Endothelial cell of umbilical vein (primary cell): ENCODE results near the gene AKTIP. TPM values are rescaled to one million over a fixed set of nuclear protein-coding genes. Genes with fewer than 3 reads are reported as not detected.

Experiments
- BruUV-seq: library from RNA; stranded (reverse); fragments of 400-500 nt; replicated peaks from 2 replicates; lab custom pipeline; 2021; lab: Mats Ljungman, UMichigan
- CTCF ChIA-PET: fragments of 300-600, 350-600 bp; sonication (Branson Sonifier 250); formaldehyde crosslinking; loops from one replicate; lab custom pipeline; 2021; ENCODE audit warnings: antibody characterized with exemption, inconsistent platforms; lab: Charles Lee
- POLR2A ChIA-PET: fragments of 300-600, 350-600 bp; sonication (Branson Sonifier 250); formaldehyde crosslinking; loops from one replicate; lab custom pipeline; 2021; ENCODE audit warnings: antibody characterized with exemption, inconsistent platforms; lab: Charles Lee
- DNase-seq: peaks from one replicate; pipeline ENCODE4 v3.0.0-alpha.2; 2011; ENCODE audit warnings: low read depth, low spot score
- FAIRE-seq: peaks from 2 replicates; lab custom pipeline; 2011; peaks lifted over from hg19 to GRCh38; lab: Jason Lieb, UNC
- H2AFZ ChIP-seq: 2 replicates; pipeline ENCODE4 v1.6.0; 2012; ENCODE audit warnings: low read depth, low read length, control low read depth, inconsistent platforms
- H3K27ac ChIP-seq: 2 replicates; pipeline ENCODE4 v1.5.1; 2011; ENCODE audit warnings: low read depth, mild to moderate bottlenecking, control low read depth, low read length, moderate library complexity; ENCODE audit not compliant: insufficient read depth
- H3K27me3 ChIP-seq, 2 experiments: 2 replicates each; pipeline versions ENCODE4 v1.6.0 to v1.6.1; 2011; ENCODE audit warnings: low read length in 2 of 2, mixed read lengths in 1 of 2; ENCODE audit not compliant: control insufficient read depth in 2 of 2, insufficient read depth in 2 of 2
- H3K36me3 ChIP-seq, 2 experiments: 2 replicates in 1 of 2; 3 replicates in 1 of 2; pipeline ENCODE4 v1.5.1; 2011; ENCODE audit warnings: low read length in 2 of 2, mild to moderate bottlenecking in 1 of 2, moderate library complexity in 1 of 2; ENCODE audit not compliant: control insufficient read depth in 2 of 2, insufficient read depth in 2 of 2; ENCODE audit errors: extremely low read depth in 1 of 2
- H3K4me1 ChIP-seq: 3 replicates; pipeline ENCODE4 v1.5.1; 2011; ENCODE audit warnings: mild to moderate bottlenecking, low read length; ENCODE audit not compliant: control insufficient read depth, insufficient read depth; ENCODE audit errors: extremely low read depth
- H3K4me2 ChIP-seq: 2 replicates; pipeline ENCODE4 v1.6.1; 2011; ENCODE audit warnings: low read length, control low read depth, mixed read lengths; ENCODE audit not compliant: insufficient read depth
- H3K4me3 ChIP-seq, 3 experiments: fragments of 200-600 bp in 1 of 3; sonication (generic), shearing (Covaris generic) in 1 of 3; replicated peaks in 1 of 3; 2 replicates each; pipeline ENCODE4 v1.5.1; 2011 to 2016; ENCODE audit warnings: control low read depth in 3 of 3, low read length in 3 of 3, mild to moderate bottlenecking in 2 of 3, inconsistent platforms in 1 of 3, low read depth in 1 of 3, moderate library complexity in 1 of 3; ENCODE audit not compliant: insufficient read depth in 1 of 3
- H3K79me2 ChIP-seq: 2 replicates; pipeline ENCODE4 v1.6.0; 2012; ENCODE audit warnings: low read length, inconsistent platforms; ENCODE audit not compliant: control insufficient read depth, insufficient read depth
- H3K9ac ChIP-seq: replicated peaks from 2 replicates; pipeline ENCODE3; 2011; ENCODE audit warnings: low read length, control low read depth; ENCODE audit not compliant: insufficient read depth; ENCODE audit errors: extremely low read depth
- H3K9me1 ChIP-seq: replicated peaks from 3 replicates; pipeline ENCODE4 v1.6.0; 2011; ENCODE audit warnings: mild to moderate bottlenecking, low read length; ENCODE audit not compliant: control insufficient read depth, insufficient read depth; ENCODE audit errors: extremely low read depth
- H3K9me3 ChIP-seq: replicated peaks from 2 replicates; pipeline ENCODE4 v1.5.1; 2012; ENCODE audit warnings: low read length, inconsistent platforms; ENCODE audit not compliant: control insufficient read depth, insufficient read depth
- H4K20me1 ChIP-seq: replicated peaks from 2 replicates; pipeline ENCODE3; 2011; ENCODE audit warnings: mild to moderate bottlenecking, low read length; ENCODE audit not compliant: control insufficient read depth, insufficient read depth; ENCODE audit errors: extremely low read depth
- EZH2 ChIP-seq: IDR thresholded peaks from 2 replicates; pipeline ENCODE4 v1.6.1; 2012; ENCODE audit warnings: borderline replicate concordance, low read depth, mild to moderate bottlenecking, moderate library complexity, low read length, inconsistent platforms; ENCODE audit not compliant: severe bottlenecking
- FOS ChIP-seq: IDR thresholded peaks from 2 replicates; pipeline ENCODE4 v1.6.1; 2011; ENCODE audit warnings: mild to moderate bottlenecking, low read length, moderate library complexity, borderline replicate concordance; ENCODE audit not compliant: insufficient read depth
- GATA2 ChIP-seq: IDR thresholded peaks from 2 replicates; pipeline ENCODE4 v1.7.0; 2011; ENCODE audit warnings: low read depth, mild to moderate bottlenecking, moderate library complexity, mixed read lengths, low read length; ENCODE audit not compliant: insufficient read length, insufficient read depth
- JUN ChIP-seq: IDR thresholded peaks from 2 replicates; pipeline ENCODE4 v1.6.1; 2011; ENCODE audit warnings: borderline replicate concordance, low read depth; ENCODE audit not compliant: insufficient read length, insufficient read depth
- POLR2A ChIP-seq: IDR thresholded peaks from 2 replicates; pipeline ENCODE4 v1.6.1; 2012; ENCODE audit warnings: low read depth, mild to moderate bottlenecking, control low read depth, low read length
- POLR2AphosphoS5 ChIP-seq: IDR thresholded peaks from 2 replicates; pipeline ENCODE4 v1.6.1; 2012; ENCODE audit warnings: low read depth, mild to moderate bottlenecking, control low read depth, low read length, moderate library complexity; ENCODE audit not compliant: insufficient read depth
- dilution Hi-C: fragments of 300-500 bp; cut with MboI; formaldehyde crosslinking; loops from one replicate; pipeline ENCODE4 v1.15.0; 2019; ENCODE audit warnings: low sequenced_read_pairs; ENCODE audit not compliant: extremely low pct_ligation_motif_present
- intact Hi-C: fragments of 100-400 bp; cut with micrococcal nuclease; formaldehyde crosslinking; loops from one replicate; pipeline ENCODE4 v1.10.0; 2022
- polyA plus RNA-seq, 4 experiments: library from polyadenylated mRNA; depleted of rRNA in 3 of 4; stranded (reverse) in 3 of 4; unstranded in 1 of 4; fragments of >200 nt; gene quantifications; 2 replicates each; pipeline versions ENCODE4 v1.2.1 to v1.2.3, GENCODE V29; 2011 to 2012; ENCODE audit warnings: missing spikeins in 1 of 4
- total RNA-seq: library from RNA; stranded (reverse); gene quantifications from 2 replicates; pipeline ENCODE4 v1.2.3, GENCODE V29; 2021
- TF ChIP-seq, protein P1 (sequence below): IDR thresholded peaks from 2 replicates; pipeline ENCODE4 v1.6.1; 2011; ENCODE audit not compliant: insufficient read depth, insufficient read length

Gene AKTIP
- total and polyA plus RNA-seq, 2 donors (not counting 3 experiments of a cell fraction or from before 2014, with no cell fraction given), result 25.1 to 32.7 TPM

DNA sequence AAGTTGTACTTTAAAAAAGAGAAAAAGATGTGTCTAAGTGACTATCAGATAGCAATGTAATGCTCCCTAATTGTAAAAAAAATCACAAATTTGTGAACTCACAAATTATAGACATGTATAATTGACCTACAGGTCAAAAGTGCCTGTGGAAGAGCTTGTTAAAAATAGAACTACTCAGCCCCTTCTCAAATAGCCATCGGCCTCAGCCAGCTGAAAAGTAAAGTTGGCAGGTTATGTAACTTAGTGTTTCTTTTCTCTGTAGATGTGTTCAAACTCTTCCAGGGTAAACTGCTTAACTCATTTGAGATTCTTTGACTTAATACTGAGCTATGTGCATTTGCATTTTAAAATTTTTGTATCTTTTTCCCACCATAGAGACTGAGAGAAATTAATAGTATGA, 13.3 kb downstream of the AKTIP start:
- Histone ChIP-seq H3K4me3 (no peak overlapping the region), H3K9me1 (no peaks in the 10 kb centered on the region), H3K4me1 (no peaks in the 10 kb centered on the region), H4K20me1 (no peaks in the 10 kb centered on the region), H3K79me2 (no peaks in the 10 kb centered on the region), H2AFZ (no peak overlapping the region), H3K9me3 (no peaks in the 10 kb centered on the region), H3K27me3 (no peaks in the 10 kb centered on the region), H3K36me3 (peaks cover 13 to 16% of the 10 kb centered on the region in 2 experiments), H3K9ac (no peak overlapping the region), H3K4me2 (no peak overlapping the region), H3K27ac (no peak overlapping the region)
- no TSS peak for BruUV-seq
- DNase-seq (no peak), FAIRE-seq (no peak)
- ChIA-PET CTCF (interaction anchor here (0.8 to 1.3 kb wide), 3 partner anchors 10 to 60 kb away, joined by 3 to 4 read pairs (median 4); no protein-coding TSS in a partner anchor), POLR2A (no interaction called here)
- intact Hi-C loops (no loop called here), dilution Hi-C loops (no loop called here)
- TF ChIP-seq FOS, result no peak

DNA sequence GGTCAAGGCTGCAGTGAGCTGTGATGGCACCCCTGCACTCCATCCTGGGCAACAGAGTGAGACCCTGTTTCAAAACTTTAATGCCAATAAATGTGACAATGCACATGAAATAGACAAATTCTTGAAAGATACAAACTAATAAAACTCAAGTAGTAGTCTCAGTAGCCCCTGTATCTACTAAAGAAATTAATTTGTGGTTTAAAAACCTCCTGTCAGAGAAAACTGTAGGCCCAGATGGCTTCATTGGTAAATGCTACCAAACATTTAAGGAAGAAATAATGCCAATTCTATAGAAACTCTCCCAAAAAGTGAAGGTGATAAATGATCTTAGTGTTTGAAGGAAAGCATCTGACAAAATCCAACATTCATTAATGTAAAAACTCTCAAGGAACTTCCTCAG, 16.8 kb downstream of the AKTIP start:
- ChIA-PET POLR2A (no interaction called here), CTCF (interaction anchor here (0.5 to 0.8 kb wide), 2 partner anchors 15 to 135 kb away, joined by 3 read pairs; no protein-coding TSS in a partner anchor)
- peaks cover 0 to 10% of the 10 kb centered on the region in 2 experiments for H3K36me3 ChIP-seq
- dilution Hi-C loops (no loop called here), intact Hi-C loops (no loop called here)
- no peak overlapping the region for H3K27ac ChIP-seq
- H2AFZ ChIP-seq, result no peak overlapping the region
- H3K9me3 ChIP-seq, result no peaks in the 10 kb centered on the region
- H3K9me1 ChIP-seq, result no peaks in the 10 kb centered on the region
- no peaks in the 10 kb centered on the region for H3K79me2 ChIP-seq
- no peaks in the 10 kb centered on the region for H3K27me3 ChIP-seq
- FAIRE-seq (no peak), DNase-seq (no peak)
- no peak overlapping the region for H3K4me3 ChIP-seq
- H3K9ac ChIP-seq, result no peak overlapping the region
- H3K4me1 ChIP-seq, result peaks cover 10% of the 10 kb centered on the region
- H4K20me1 ChIP-seq, result no peaks in the 10 kb centered on the region
- BruUV-seq, result no TSS peak
- TF ChIP-seq FOS (no peak), JUN (no peak), POLR2AphosphoS5 (no peak), EZH2 (no peak), GATA2 (no peak), POLR2A (no peak)
- TF ChIP-seq, protein P1, sequence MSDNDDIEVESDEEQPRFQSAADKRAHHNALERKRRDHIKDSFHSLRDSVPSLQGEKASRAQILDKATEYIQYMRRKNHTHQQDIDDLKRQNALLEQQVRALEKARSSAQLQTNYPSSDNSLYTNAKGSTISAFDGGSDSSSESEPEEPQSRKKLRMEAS, result no peak
- no peak overlapping the region for H3K4me2 ChIP-seq
